GM21447 (cell line): ENCODE measurements around the gene MORN5.

Experiments
- ATAC-seq: cut with Tn5 transposase; IDR thresholded peaks from one replicate; pipeline ENCODE4 v1.9.1; 2021; ENCODE audit not compliant: unreplicated experiment

The MORN5 gene

GRCh38 chr9:122214507-122214906 is 54.8 kb downstream of the MORN5 start:
- no peak for ATAC-seq

GRCh38 chr9:122215663-122216062 is 56.0 kb downstream of the MORN5 start:
- no peak for ATAC-seq

GRCh38 chr9:122216138-122216797 is 56.6 kb downstream of the MORN5 start:
- no peak for ATAC-seq

- no peak for ATAC-seq
Measured at GRCh38 chr9:122216798-122217418, 57.2 kb downstream of the MORN5 start.

- ATAC-seq = no peak
Measured at GRCh38 chr9:122217640-122218039, 57.9 kb downstream of the MORN5 start.

- ATAC-seq = no peak
Measured at GRCh38 chr9:122218071-122218934, 58.6 kb downstream of the MORN5 start.

- no peak for ATAC-seq
Measured at GRCh38 chr9:122218935-122219855, 59.5 kb downstream of the MORN5 start.

GRCh38 chr9:122219856-122220672 is 60.4 kb downstream of the MORN5 start:
- no peak for ATAC-seq

GRCh38 chr9:122220673-122221182 is 61.0 kb downstream of the MORN5 start:
- ATAC-seq = no peak

GRCh38 chr9:122221183-122221811 is 61.6 kb downstream of the MORN5 start:
- ATAC-seq = no peak

- no peak for ATAC-seq
Measured at GRCh38 chr9:122222791-122223190, 63.1 kb downstream of the MORN5 start.

- ATAC-seq = no peak
Measured at GRCh38 chr9:122223435-122223834, 63.7 kb downstream of the MORN5 start.

- no peak for ATAC-seq
Measured at GRCh38 chr9:122225312-122226141, 65.8 kb downstream of the MORN5 start.

- no peak for ATAC-seq
Measured at GRCh38 chr9:122226142-122226757, 66.5 kb downstream of the MORN5 start.

GRCh38 chr9:122226758-122227574 is 67.3 kb downstream of the MORN5 start:
- no peak for ATAC-seq

GRCh38 chr9:122227575-122227900 is 67.8 kb downstream of the MORN5 start:
- no peak for ATAC-seq

GRCh38 chr9:122228191-122228567 is 68.5 kb downstream of the MORN5 start:
- ATAC-seq = no peak
